Activated CD8-positive, alpha-beta T cell treated with anti-CD3 and anti-CD28 coated beads for 36 hours (primary cell): ENCODE data around the gene CCDC61. TPM values are rescaled to one million over a fixed set of nuclear protein-coding genes. Genes with fewer than 3 reads are reported as not detected.
A peak's percentile ranks its signal among the peaks of the same experiment; 100 is the strongest.

ENCODE experiments used
- ATAC-seq: fragments of 200-7000 bp; cut with Tn5 transposase; one replicate; pipeline ENCODE4 v1.10.0; 2021; ENCODE audit warnings: mild to moderate bottlenecking, moderate library complexity
- CTCF ChIA-PET: fragments of 350-600 bp; sonication (Branson Sonifier 250); formaldehyde crosslinking; loops from one replicate; lab custom pipeline; 2021; ENCODE audit warnings: antibody characterized with exemption; lab: Charles Lee
- POLR2A ChIA-PET: fragments of 350-600 bp; sonication (Branson Sonifier 250); formaldehyde crosslinking; loops from one replicate; lab custom pipeline; 2021; ENCODE audit warnings: antibody characterized with exemption; lab: Charles Lee
- DNase-seq: peaks from one replicate; pipeline ENCODE4 v3.0.0-alpha.2; 2020
- H3K27ac Mint-ChIP-seq: one replicate; pipeline ENCODE4 v1.8.0; 2021; ENCODE audit warnings: mild to moderate bottlenecking, mixed read lengths
- H3K27me3 Mint-ChIP-seq: one replicate; pipeline ENCODE4 v1.8.0; 2021; ENCODE audit warnings: mixed read lengths
- H3K36me3 Mint-ChIP-seq: one replicate; pipeline ENCODE4 v1.8.0; 2021; ENCODE audit warnings: low read depth, mixed read lengths
- H3K4me1 Mint-ChIP-seq: one replicate; pipeline ENCODE4 v1.8.0; 2021; ENCODE audit warnings: low read depth, mixed read lengths
- H3K4me3 Mint-ChIP-seq: one replicate; pipeline ENCODE4 v1.8.0; 2021; ENCODE audit warnings: mild to moderate bottlenecking, moderate library complexity, mixed read lengths
- H3K9me3 Mint-ChIP-seq: one replicate; pipeline ENCODE4 v1.8.0; 2021; ENCODE audit warnings: mixed read lengths
- intact Hi-C: fragments of 100-400 bp; cut with micrococcal nuclease; formaldehyde crosslinking; loops from one replicate; pipeline ENCODE4 v1.10.0; 2022
- total RNA-seq, 2 experiments: library from RNA; stranded (reverse); gene quantifications; one replicate each; pipeline ENCODE4 v1.2.3, GENCODE V29; 2021
- TF ChIP-seq, protein P1 (sequence below): fragments of 200-600 bp; IDR thresholded peaks from one replicate; pipeline ENCODE4 v1.8.0; 2022; ENCODE audit warnings: antibody characterized with exemption, mild to moderate bottlenecking

Gene CCDC61
- total RNA-seq, 2 experiments from 2014 or later, result 26.9 to 29.2 TPM

DNA sequence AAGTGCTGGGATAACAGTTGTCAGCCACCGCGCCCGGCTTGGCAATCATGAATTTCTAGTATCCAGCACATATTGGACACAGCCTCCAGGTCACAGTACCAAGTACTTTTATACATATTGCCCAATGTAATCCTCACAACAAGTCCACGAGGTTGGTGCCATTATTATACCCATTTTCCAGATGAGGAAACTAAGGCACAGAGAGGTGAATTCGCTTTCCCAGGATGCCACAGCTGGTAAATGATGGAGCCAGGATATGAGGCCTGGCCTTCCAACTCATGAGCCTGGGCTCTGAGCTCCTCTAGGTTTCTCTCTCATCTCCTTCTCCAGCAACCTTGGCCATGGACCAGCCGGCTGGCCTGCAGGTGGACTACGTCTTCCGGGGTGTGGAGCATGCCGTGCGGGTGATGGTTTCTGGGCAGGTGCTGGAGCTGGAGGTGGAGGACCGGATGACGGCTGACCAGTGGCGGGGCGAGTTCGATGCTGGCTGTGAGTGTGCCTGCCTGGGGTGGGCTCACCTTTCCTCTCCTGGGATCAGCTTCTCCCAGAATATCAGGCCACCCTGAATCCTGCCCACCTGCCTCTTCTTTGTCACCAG lies 7.5 kb downstream of the CCDC61 start:
- H3K27ac Mint-ChIP-seq, result no peak overlapping the region
- H3K36me3 Mint-ChIP-seq, result peaks cover 3% of the 10 kb centered on the region
- H3K4me3 Mint-ChIP-seq, result no peak overlapping the region
- DNase-seq, result no peak
- ChIA-PET CTCF (interaction anchor here (1.2 to 2.2 kb wide), 3 partner anchors 8 to 24 kb away, joined by 4 to 8 read pairs (median 5); no protein-coding TSS in a partner anchor), POLR2A (interaction anchor here (0.6 kb wide), 1 partner anchor 17 kb away, joined by 3 read pairs; no protein-coding TSS in a partner anchor)
- H3K9me3 Mint-ChIP-seq, result no peaks in the 10 kb centered on the region
- ATAC-seq, result no peak
- H3K4me1 Mint-ChIP-seq, result peaks cover 28% of the 10 kb centered on the region
- TF ChIP-seq, protein P1, sequence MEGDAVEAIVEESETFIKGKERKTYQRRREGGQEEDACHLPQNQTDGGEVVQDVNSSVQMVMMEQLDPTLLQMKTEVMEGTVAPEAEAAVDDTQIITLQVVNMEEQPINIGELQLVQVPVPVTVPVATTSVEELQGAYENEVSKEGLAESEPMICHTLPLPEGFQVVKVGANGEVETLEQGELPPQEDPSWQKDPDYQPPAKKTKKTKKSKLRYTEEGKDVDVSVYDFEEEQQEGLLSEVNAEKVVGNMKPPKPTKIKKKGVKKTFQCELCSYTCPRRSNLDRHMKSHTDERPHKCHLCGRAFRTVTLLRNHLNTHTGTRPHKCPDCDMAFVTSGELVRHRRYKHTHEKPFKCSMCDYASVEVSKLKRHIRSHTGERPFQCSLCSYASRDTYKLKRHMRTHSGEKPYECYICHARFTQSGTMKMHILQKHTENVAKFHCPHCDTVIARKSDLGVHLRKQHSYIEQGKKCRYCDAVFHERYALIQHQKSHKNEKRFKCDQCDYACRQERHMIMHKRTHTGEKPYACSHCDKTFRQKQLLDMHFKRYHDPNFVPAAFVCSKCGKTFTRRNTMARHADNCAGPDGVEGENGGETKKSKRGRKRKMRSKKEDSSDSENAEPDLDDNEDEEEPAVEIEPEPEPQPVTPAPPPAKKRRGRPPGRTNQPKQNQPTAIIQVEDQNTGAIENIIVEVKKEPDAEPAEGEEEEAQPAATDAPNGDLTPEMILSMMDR, result no peak
- H3K27me3 Mint-ChIP-seq, result no peaks in the 10 kb centered on the region
- intact Hi-C loops, result no loop called here

DNA sequence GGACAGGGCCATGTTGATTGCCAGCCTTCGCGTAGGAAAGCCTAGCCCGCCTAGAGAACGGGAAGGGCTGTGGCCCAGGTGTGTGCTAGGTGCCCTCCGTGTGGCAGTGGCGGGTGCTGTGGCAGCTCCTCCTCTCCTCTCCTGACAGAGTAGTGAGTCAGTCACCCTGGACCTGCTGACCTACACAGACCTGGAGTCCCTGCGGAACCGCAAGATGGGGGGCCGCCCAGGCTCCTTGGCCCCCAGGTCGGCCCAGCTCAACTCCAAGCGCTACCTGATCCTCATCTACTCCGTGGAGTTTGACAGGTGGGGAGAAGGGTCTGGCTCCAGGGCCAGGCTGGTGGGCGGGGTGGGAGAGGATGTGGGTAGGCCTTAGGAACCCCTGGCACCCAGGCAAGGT lies 11.1 kb downstream of the CCDC61 start:
- Mint-ChIP-seq H3K4me1 (no peaks in the 10 kb centered on the region), H3K27ac (no peak overlapping the region), H3K27me3 (no peaks in the 10 kb centered on the region), H3K4me3 (no peak overlapping the region), H3K9me3 (no peaks in the 10 kb centered on the region), H3K36me3 (peaks cover 19% of the 10 kb centered on the region)
- ATAC-seq, result no peak
- ChIA-PET POLR2A (no interaction called here), CTCF (interaction anchor here (1.2 kb wide), 1 partner anchor 12 kb away, joined by 3 read pairs; the partner anchor contains the start of gene CCDC61)
- TF ChIP-seq, protein P1, result no peak
- no peak for DNase-seq
- intact Hi-C loops, result no loop called here

DNA sequence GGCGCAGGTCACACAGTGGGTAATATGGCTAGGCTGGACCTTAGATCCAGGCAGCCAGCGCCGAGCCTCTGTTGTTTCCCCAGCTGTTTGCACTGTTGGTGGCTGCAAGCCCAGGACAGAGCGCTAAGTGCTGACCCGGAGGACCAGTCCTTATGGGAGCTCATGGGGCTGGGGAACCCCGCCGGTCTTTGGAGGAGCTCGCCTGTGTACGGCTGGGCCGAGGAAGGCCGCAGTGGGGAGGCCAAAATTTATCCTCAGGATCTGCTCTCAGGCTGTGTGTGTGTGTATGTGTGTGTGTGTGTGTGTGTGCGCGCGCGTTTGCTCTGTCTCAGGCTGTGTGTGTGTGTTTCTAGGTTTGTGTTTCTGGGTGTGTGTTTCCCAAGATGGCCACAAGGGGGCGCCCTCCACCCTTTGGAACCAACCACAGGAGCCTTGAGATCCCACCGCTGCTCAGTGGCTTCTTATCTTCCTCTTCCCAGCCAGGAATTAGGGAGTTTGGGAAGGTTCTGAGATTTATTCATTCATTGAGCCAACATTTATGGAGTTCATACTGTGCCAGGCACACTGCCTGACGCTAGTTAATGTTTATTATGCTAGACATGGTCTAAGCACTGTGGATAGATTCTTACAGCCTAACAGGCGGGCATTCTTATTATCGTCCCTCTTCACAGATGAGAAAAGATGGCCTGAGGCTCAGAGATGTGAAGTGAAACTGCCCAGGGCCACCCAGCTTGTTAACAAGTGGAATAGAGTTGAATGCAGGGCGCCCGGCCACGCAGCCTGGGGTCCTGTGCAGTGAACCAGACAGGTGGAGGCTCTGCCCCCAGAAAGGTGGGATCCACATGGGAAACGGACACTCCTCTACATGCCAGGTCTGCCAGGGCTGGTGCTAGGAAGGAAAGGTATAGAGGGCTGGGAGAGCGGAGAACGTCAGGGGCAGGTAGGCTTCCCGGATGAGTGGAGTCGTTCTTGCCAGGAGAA lies 14.6 kb downstream of the CCDC61 start:
- Mint-ChIP-seq H3K4me1 (peaks cover 5% of the 10 kb centered on the region), H3K27me3 (peaks cover 6% of the 10 kb centered on the region), H3K36me3 (peaks cover 28% of the 10 kb centered on the region), H3K9me3 (no peaks in the 10 kb centered on the region), H3K4me3 (no peak overlapping the region), H3K27ac (no peak overlapping the region)
- ChIA-PET CTCF (interaction anchor here (0.7 to 2.2 kb wide), 11 partner anchors 8 to 256 kb away, joined by 3 to 12 read pairs (median 4); partner anchors contain the start of genes CCDC61 and FOXA3), POLR2A (interaction anchor here (0.6 to 2.6 kb wide), 2 partner anchors 14 to 448 kb away, joined by 3 to 7 read pairs; partner anchors contain the start of gene CCDC61)
- ATAC-seq (peak; percentile 94), DNase-seq (peak; percentile 82)
- TF ChIP-seq, protein P1, result peak; percentile 80
- intact Hi-C loops, result no loop called here

DNA sequence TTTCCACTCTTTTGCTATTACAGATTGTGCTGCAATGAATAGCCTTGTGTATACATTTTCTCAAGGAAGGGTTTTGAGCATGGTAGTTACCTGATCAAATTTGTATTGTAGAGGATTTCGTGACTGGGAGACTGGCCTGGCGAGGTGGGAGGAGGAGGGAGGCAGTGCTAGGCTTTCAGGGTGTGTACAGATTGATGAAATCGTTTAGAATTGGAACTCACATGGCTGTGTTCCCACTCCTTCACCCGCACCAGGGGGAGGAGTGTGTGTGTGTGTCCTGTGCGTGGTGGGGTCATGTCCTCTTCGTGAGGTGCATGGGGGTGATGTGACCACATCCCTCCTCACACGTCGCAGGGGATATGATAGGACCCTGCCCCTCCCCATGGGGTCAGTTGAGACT lies 19.3 kb downstream of the CCDC61 start:
- ChIA-PET POLR2A (no interaction called here), CTCF (no interaction called here)
- Mint-ChIP-seq H3K4me3 (no peak overlapping the region), H3K9me3 (no peaks in the 10 kb centered on the region), H3K36me3 (peaks cover 18% of the 10 kb centered on the region), H3K4me1 (peaks cover 16% of the 10 kb centered on the region), H3K27me3 (peaks cover 11% of the 10 kb centered on the region), H3K27ac (no peak overlapping the region)
- TF ChIP-seq, protein P1, result no peak
- DNase-seq (no peak), ATAC-seq (no peak)
- intact Hi-C loops, result no loop called here
